Measurements from ENCODE around the gene COG3. TPM values are rescaled to one million over a fixed set of nuclear protein-coding genes. Genes with fewer than 3 reads are reported as not detected.

The COG3 gene
- total RNA-seq, 6 experiments from 2014 or later = 17.5 to 22.2 (median 20.7) TPM

GRCh38 chr13:45538382-45538781, 73.6 kb downstream of the COG3 start:
- Mint-ChIP-seq H3K27ac (no peak overlapping the region), H3K27me3 (ENCODE audit: insufficient read depth) (peaks cover 2% of the 10 kb centered on the region; the same call in 1 of the 2 replicates), H3K36me3 (ENCODE audit: low read depth) (peaks cover 19% of the 10 kb centered on the region), H3K9me3 (no peaks in the 10 kb centered on the region), H3K4me3 (no peak overlapping the region), H3K4me1 (ENCODE audit: low read depth) (peaks cover 10% of the 10 kb centered on the region; the same call in 1 of the 2 replicates)
- DNase-seq = no peak
- no peak for TF ChIP-seq CTCF (IDR thresholded peaks at IDR 0.05)

- Mint-ChIP-seq H3K4me1 (ENCODE audit: low read depth) (peaks cover 10% of the 10 kb centered on the region; the same call in 1 of the 2 replicates), H3K27me3 (ENCODE audit: insufficient read depth) (peaks cover 2% of the 10 kb centered on the region), H3K27ac (no peak overlapping the region), H3K36me3 (ENCODE audit: low read depth) (peaks cover 7% of the 10 kb centered on the region; the same call in 1 of the 2 replicates), H3K9me3 (no peaks in the 10 kb centered on the region), H3K4me3 (no peak overlapping the region)
- TF ChIP-seq CTCF (IDR thresholded peaks at IDR 0.05) = no peak
- DNase-seq = no peak
Observed at GRCh38 chr13:45540195-45540594, 75.5 kb downstream of the COG3 start.

GRCh38 chr13:45540864-45541263, 76.1 kb downstream of the COG3 start:
- H3K4me1 Mint-ChIP-seq (ENCODE audit: low read depth) = peaks cover 10% of the 10 kb centered on the region; the same call in 1 of the 2 replicates
- H3K27me3 Mint-ChIP-seq (ENCODE audit: insufficient read depth) = peaks cover 2% of the 10 kb centered on the region
- no peaks in the 10 kb centered on the region for H3K9me3 Mint-ChIP-seq
- TF ChIP-seq CTCF (IDR thresholded peaks at IDR 0.05) = no peak
- no peak overlapping the region for H3K27ac Mint-ChIP-seq
- DNase-seq = no peak
- peaks cover 3% of the 10 kb centered on the region; the same call in 1 of the 2 replicates for H3K36me3 Mint-ChIP-seq (ENCODE audit: low read depth)
- no peak overlapping the region for H3K4me3 Mint-ChIP-seq

- Mint-ChIP-seq H3K27ac (no peak overlapping the region), H3K27me3 (ENCODE audit: insufficient read depth) (peaks cover 4% of the 10 kb centered on the region), H3K36me3 (ENCODE audit: low read depth) (no peaks in the 10 kb centered on the region), H3K4me1 (ENCODE audit: low read depth) (peaks cover 8% of the 10 kb centered on the region; the same call in 1 of the 2 replicates), H3K9me3 (no peaks in the 10 kb centered on the region), H3K4me3 (no peak overlapping the region)
- TF ChIP-seq CTCF (IDR thresholded peaks at IDR 0.05) = no peak
- no peak for DNase-seq
Observed at GRCh38 chr13:45541806-45542205, 77.1 kb downstream of the COG3 start.

GRCh38 chr13:45542391-45542790, 77.7 kb downstream of the COG3 start:
- H3K27ac Mint-ChIP-seq = no peak overlapping the region
- H3K36me3 Mint-ChIP-seq (ENCODE audit: low read depth) = no peaks in the 10 kb centered on the region
- H3K4me1 Mint-ChIP-seq (ENCODE audit: low read depth) = peaks cover 2% of the 10 kb centered on the region; the same call in 1 of the 2 replicates
- H3K9me3 Mint-ChIP-seq = no peaks in the 10 kb centered on the region
- H3K4me3 Mint-ChIP-seq = no peak overlapping the region
- no peak for DNase-seq
- peaks cover 4% of the 10 kb centered on the region for H3K27me3 Mint-ChIP-seq (ENCODE audit: insufficient read depth)
- no peak for TF ChIP-seq CTCF (IDR thresholded peaks at IDR 0.05)

- Mint-ChIP-seq H3K36me3 (ENCODE audit: low read depth) (no peaks in the 10 kb centered on the region), H3K27me3 (ENCODE audit: insufficient read depth) (peaks cover 4% of the 10 kb centered on the region), H3K4me3 (no peak overlapping the region), H3K4me1 (ENCODE audit: low read depth) (no peaks in the 10 kb centered on the region), H3K9me3 (no peaks in the 10 kb centered on the region), H3K27ac (no peak overlapping the region)
- no peak for DNase-seq
- TF ChIP-seq CTCF (IDR thresholded peaks at IDR 0.05) = no peak
Observed at GRCh38 chr13:45542878-45543277, 78.1 kb downstream of the COG3 start.
